NT2/D1 (cell line): ENCODE data around the gene PRR29.

Source experiments
- DNase-seq: peaks from one replicate; pipeline ENCODE4 v3.0.0-alpha.2; 2011; ENCODE audit warnings: low read depth, low spot score
- H3K27me3 ChIP-seq: 2 replicates; pipeline ENCODE4 v1.6.0; 2011; ENCODE audit warnings: mild to moderate bottlenecking; ENCODE audit not compliant: insufficient read length, insufficient read depth
- H3K36me3 ChIP-seq: 2 replicates; pipeline ENCODE4 v1.6.1; 2011; ENCODE audit warnings: mild to moderate bottlenecking, low read length, mixed read lengths; ENCODE audit not compliant: insufficient read depth, insufficient read length
- H3K4me1 ChIP-seq: 2 replicates; pipeline ENCODE4 v1.5.1; 2011; ENCODE audit not compliant: insufficient read depth, insufficient read length
- H3K4me3 ChIP-seq: 2 replicates; pipeline ENCODE4 v1.5.1; 2011; ENCODE audit warnings: low read depth; ENCODE audit not compliant: insufficient read length
- H3K9ac ChIP-seq: 2 replicates; pipeline ENCODE4 v1.6.0; 2011; ENCODE audit warnings: low read depth; ENCODE audit not compliant: insufficient read length
- H3K9me3 ChIP-seq: 2 replicates; pipeline ENCODE4 v1.5.1; 2011; ENCODE audit warnings: mild to moderate bottlenecking, low read length; ENCODE audit not compliant: insufficient read depth
- SUZ12 ChIP-seq: IDR thresholded peaks from 2 replicates; pipeline ENCODE4 v1.6.1; 2011; ENCODE audit not compliant: insufficient read length, insufficient read depth; ENCODE audit errors: extremely low read depth
- YY1 ChIP-seq: IDR thresholded peaks from 2 replicates; pipeline ENCODE4 v1.6.1; 2011; ENCODE audit not compliant: insufficient read length, insufficient read depth
- ZNF274 ChIP-seq: IDR thresholded peaks from 2 replicates; pipeline ENCODE4 v1.6.1; 2011; ENCODE audit warnings: mild to moderate bottlenecking, low read depth, low read length

PRR29 gene

DNA sequence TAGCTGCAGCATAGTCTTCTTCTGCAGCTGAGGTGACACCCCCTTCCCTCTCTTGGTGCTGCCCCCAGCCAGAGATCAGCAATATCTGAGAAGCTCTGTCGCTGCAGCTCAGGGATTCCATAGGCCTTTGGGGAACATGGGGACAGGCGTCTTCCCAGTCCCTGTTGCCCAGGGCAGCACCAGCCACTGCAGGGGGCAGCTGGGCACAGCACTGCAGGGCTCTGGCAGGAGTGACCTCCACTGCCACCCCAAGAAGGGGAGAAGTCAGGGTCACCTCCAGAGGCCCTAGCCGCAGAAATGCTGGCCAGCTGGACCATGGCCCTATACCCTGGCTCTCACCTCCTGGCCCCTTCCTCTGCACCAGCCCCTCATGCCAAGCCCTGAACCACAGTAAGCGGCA is 42.4 kb upstream of the PRR29 start:
- Histone ChIP-seq H3K36me3 (no peaks in the 10 kb centered on the region), H3K9me3 (no peaks in the 10 kb centered on the region), H3K27me3 (peaks cover 6% of the 10 kb centered on the region), H3K4me1 (peaks cover 14% of the 10 kb centered on the region), H3K9ac (no peak overlapping the region), H3K4me3 (no peak overlapping the region)
- TF ChIP-seq YY1 (no peak), ZNF274 (no peak), SUZ12 (no peak)
- no peak for DNase-seq

GRCh38 chr17:63956296-63956920 is 41.7 kb upstream of the PRR29 start:
- H3K27me3 ChIP-seq: peaks cover 6% of the 10 kb centered on the region
- H3K4me3 ChIP-seq: no peak overlapping the region
- H3K36me3 ChIP-seq: no peaks in the 10 kb centered on the region
- TF ChIP-seq SUZ12: no peak
- TF ChIP-seq YY1: no peak
- TF ChIP-seq ZNF274: no peak
- peaks cover 13% of the 10 kb centered on the region for H3K4me1 ChIP-seq
- no peak overlapping the region for H3K9ac ChIP-seq
- H3K9me3 ChIP-seq: no peaks in the 10 kb centered on the region
- no peak for DNase-seq

GRCh38 chr17:63960006-63960405 is 38.1 kb upstream of the PRR29 start:
- peak overlapping the region; percentile 46 for H3K9ac ChIP-seq
- H3K9me3 ChIP-seq: no peaks in the 10 kb centered on the region
- H3K4me1 ChIP-seq: peaks cover 18% of the 10 kb centered on the region
- TF ChIP-seq SUZ12 (no peak), YY1 (no peak), ZNF274 (no peak)
- H3K4me3 ChIP-seq: peak overlapping the region; percentile 13
- peaks cover 6% of the 10 kb centered on the region for H3K27me3 ChIP-seq
- no peak for DNase-seq
- H3K36me3 ChIP-seq: no peaks in the 10 kb centered on the region

DNA sequence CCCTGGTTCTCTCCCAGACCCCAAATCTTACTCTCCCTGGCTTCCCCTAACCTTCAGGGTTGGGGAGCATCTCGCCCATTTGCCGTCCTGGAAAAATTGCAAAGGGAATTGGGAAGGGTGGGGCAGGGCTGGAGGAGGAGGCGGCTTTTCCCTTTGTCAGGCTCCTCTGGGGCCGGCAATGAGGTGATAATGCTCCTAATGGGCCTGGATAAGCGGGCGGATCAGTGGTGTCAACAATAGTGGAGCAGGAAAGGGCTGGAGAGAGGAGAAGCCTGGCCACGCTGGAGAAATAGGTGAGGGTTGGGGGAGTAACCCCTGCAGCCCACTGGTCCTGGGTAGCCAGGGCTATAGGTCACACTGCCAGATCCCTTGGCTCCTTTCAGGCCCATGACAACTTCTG is 37.7 kb upstream of the PRR29 start:
- H3K4me3 ChIP-seq: peak overlapping the region; percentile 13
- H3K9me3 ChIP-seq: no peaks in the 10 kb centered on the region
- peaks cover 18% of the 10 kb centered on the region for H3K4me1 ChIP-seq
- H3K36me3 ChIP-seq: no peaks in the 10 kb centered on the region
- peaks cover 6% of the 10 kb centered on the region for H3K27me3 ChIP-seq
- TF ChIP-seq SUZ12: no peak
- no peak for TF ChIP-seq ZNF274
- no peak for TF ChIP-seq YY1
- DNase-seq: no peak
- peak overlapping the region; percentile 46 for H3K9ac ChIP-seq

DNA sequence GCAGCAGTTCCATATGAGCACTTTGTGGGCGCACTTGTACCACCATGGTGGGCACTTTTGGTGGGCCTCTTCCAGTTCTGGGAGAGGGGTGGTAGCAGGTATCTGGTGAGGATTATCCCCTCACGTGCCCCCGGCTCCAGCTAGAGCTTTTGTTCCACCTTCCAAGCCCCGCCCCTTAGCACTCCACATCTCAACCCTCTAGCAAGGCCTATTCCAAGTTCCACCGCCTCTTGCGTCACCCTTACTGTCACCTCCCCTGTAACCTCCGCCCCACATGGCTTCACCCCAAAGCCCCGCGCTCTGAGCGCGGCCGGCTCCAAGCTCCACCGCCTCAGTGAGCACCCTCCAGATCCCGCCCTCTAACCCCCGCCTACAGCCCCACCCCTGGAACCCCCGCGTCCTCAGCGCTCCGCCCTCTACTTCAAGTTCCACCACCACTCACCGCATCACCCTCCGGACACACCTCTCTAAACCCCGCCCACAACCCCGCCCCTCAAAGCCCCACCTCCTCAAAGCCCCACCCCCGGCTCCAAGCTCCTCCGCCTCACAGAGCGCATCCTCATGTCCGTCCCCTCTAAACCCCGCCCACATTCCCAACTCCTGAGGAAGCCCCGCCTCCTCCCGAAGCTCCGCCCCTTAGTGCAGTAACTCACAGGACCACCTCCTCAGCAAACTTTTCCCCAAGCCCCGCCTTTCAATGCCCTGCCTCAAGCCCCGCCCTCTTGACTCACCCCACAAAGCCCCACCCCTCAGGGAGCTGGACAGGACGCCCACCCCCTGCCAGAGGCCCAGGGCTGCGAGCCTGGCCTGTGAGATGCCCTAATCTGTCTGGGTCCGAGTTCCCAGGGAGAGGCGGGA is 36.6 kb upstream of the PRR29 start:
- Histone ChIP-seq H3K27me3 (peaks cover 6% of the 10 kb centered on the region), H3K4me3 (peak overlapping the region; percentile 29), H3K36me3 (no peaks in the 10 kb centered on the region), H3K9ac (peak overlapping the region; percentile 74), H3K4me1 (peaks cover 20% of the 10 kb centered on the region), H3K9me3 (no peaks in the 10 kb centered on the region)
- TF ChIP-seq ZNF274 (no peak), YY1 (no peak), SUZ12 (no peak)
- peak; percentile 91 for DNase-seq

GRCh38 chr17:63962298-63962744 is 35.8 kb upstream of the PRR29 start:
- Histone ChIP-seq H3K9ac (peak overlapping the region; percentile 74), H3K4me3 (no peak overlapping the region), H3K9me3 (no peaks in the 10 kb centered on the region), H3K27me3 (peaks cover 6% of the 10 kb centered on the region), H3K4me1 (peaks cover 23% of the 10 kb centered on the region), H3K36me3 (no peaks in the 10 kb centered on the region)
- DNase-seq: no peak
- TF ChIP-seq YY1 (no peak), ZNF274 (no peak), SUZ12 (no peak)

DNA sequence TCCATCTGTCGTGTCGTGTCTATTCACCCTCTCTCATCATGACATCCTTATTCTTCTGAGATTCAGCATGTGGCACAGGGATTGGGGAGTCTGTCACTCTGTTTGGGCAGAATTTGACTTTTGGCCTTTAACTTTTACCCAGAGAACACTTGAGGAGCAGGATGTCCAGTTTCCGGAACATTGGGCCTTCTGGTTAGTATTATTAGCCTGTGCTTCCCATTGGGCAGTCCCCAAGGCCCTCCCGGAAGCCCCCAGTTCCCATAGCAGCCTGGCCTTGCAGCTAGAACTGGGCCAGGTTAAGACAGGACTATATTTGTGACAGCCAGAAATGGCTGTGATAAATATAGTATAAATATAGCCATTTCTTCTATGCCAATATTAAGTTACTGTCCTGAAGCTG is 35.0 kb upstream of the PRR29 start:
- TF ChIP-seq ZNF274: no peak
- no peak for TF ChIP-seq YY1
- TF ChIP-seq SUZ12: no peak
- H3K27me3 ChIP-seq: peaks cover 6% of the 10 kb centered on the region
- H3K36me3 ChIP-seq: no peaks in the 10 kb centered on the region
- no peak overlapping the region for H3K4me3 ChIP-seq
- DNase-seq: no peak
- peaks cover 23% of the 10 kb centered on the region for H3K4me1 ChIP-seq
- no peaks in the 10 kb centered on the region for H3K9me3 ChIP-seq
- no peak overlapping the region for H3K9ac ChIP-seq
